ENCODE data around the gene ANKRD55.
A peak's percentile ranks its signal among the peaks of the same experiment; 100 is the strongest.
"Not testable (repeated sequence)": the region's sequence is repeated elsewhere in the genome, so short reads cannot be mapped to it uniquely, and the experiment has no call there.

Gene ANKRD55

GRCh38 chr5:56102889-56103288 lies 130.2 kb downstream of the ANKRD55 start:
- no peak for DNase-seq (ENCODE audit: low read depth in 2 of 2)

DNA sequence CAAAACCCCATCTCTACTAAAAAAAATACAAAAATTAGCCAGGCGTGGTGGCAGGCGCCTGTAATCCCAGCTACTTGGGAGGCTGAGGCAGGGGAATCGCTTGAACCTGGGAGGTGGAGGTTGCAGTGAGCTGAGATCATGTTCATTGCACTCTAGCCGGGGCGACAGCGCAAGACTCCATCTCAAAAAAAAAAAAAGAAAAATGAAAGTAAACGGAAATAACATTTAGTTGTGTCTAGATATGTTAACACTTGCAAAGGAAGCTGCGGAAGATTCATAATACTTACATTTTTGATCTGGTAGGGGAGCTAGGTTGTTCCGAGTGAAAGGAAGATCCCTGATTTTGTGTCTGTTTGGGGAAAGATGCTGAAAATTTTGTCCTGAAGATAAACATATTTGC lies 130.9 kb downstream of the ANKRD55 start:
- not testable (repeated sequence) for DNase-seq (ENCODE audit: low read depth in 2 of 2)

DNA sequence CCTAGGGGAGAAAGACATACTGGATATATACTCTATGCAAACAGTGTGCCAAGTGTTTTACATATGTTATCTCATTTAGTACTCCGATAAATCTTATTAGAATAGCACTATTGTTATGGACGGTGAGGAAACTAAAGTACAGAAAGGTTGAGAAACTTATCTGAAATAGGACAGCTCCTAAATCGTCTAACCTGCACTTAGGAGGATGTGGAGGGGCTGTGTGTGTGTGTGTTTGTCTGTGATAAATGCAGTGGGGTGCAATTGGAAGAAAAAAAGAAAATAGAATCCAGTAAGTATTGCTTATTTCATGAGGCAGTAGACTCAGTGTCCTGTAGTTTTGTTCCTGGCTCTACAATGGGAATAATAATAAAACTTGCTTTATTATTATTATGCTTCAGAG lies 131.9 kb downstream of the ANKRD55 start:
- no peak for DNase-seq (ENCODE audit: low read depth in 2 of 2)

DNA sequence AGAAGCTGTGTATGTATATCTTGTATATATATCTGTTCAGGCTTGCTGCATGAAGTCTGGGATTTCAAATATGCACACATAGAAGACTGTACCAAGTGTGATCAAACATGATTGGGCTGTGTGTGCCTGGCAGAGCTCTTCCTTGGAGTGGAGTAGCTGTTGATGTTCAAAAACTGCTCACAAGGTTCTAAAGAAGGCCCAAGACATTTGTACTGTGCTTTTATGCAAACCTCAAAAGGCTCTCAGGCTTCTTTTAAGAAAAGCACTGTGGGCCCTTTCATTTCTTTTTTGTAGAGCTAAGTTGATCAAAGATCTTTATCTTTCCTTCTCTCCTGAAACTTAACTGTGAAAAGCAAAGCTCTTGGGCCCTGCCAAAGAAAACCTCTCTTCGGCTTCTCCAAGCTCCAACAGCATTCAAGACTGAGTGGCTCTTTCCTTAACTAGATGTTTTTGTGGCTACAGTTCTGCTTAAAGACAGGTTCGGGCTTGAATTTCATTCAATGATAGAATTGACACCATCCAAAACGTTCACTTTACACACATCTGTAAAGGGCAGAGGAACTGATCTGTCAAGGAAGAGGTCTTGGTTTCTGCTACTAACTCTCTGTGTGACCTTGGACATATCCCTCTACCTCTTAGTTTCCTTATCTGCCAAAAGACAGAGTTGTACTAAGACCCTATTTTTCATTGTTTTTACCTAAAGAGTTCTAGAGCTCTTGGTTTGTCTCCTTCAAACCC lies 132.5 kb downstream of the ANKRD55 start:
- DNase-seq (ENCODE audit: low read depth in 2 of 2), result no peak

- DNase-seq (ENCODE audit: low read depth in 2 of 2), result peak; percentile 93 to 94
Observed at GRCh38 chr5:56099346-56099745, 133.8 kb downstream of the ANKRD55 start.

DNA sequence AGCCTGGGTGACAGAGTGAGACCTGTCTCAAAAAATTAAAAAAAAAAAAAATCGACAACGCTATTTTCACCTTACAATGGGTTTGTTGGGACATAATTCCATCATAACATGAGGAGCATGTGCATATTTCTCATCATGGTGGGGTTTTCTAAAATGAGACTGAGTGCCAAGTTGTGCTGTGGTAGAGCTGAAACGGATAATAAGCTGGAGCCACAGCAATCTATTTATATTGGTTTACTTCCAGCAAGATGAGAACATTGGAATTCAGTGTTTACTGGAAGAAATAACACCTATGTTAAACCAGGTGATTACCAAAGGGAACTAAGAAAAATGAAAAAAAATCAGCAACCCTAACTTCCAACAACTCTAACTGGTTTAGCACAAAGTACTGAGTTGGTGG lies 136.1 kb downstream of the ANKRD55 start:
- no peak for DNase-seq (ENCODE audit: low read depth in 2 of 2)

DNA sequence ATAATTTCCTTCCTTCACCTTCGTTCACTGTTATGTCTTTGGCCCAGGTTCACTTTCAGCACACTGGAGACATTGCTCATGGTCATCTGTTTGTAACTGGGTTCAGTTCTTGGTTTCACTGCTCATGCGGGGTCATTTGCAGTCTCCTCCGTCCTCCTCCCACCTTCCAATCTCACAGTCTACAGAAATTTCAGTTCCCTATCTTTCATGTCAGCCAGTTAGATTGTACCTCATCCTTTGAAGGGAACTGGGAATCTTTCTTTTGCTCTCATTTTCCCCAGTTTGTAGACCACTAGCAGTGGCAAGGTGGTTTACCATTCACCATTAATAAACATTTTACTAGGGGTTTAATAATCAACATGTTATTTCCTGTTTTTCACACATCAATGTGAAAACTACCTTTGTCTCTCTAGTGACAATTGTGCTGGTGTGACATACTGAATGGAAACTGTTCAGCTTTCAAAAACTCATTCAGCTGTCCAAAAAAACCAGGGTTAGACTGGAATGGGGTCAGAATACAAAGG lies 137.5 kb downstream of the ANKRD55 start:
- no peak for DNase-seq (ENCODE audit: low read depth in 2 of 2)

DNA sequence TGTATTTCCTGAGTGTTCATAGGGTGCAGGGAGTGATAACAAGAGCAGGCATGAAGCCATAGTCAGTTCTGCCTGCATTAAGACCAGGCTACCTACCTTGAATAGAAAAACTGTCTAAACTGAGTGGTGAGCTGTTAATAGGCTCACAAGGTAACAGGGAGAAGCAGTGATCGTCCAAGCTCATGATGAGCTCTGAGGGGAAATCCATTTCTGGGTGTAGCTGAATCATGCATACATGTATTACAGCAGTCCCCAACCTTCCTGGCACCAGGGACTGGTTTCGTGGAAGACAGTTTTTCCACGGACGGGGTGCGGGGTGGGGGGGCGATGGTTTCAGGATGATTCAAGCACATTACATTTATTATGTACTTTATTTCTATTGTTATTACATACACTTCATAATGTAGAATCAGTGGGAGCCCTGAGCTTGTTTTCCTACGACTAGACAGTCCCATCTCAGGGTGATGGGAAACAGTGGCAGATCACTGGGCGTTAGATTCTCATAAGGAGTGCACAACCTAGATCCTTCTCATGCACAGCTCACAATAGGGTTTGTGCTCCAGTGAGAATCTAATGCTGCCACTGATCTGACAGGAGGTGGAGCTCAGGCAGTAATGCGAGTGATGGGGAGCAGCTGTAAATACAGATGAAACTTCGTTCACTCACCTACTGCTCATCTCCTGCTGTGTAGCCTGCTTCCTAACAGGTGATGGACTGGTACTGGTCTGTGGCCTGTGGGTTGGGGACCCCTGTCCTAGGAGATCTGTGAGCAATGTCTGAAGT lies 138.4 kb downstream of the ANKRD55 start:
- no peak for DNase-seq (ENCODE audit: low read depth in 2 of 2)

DNA sequence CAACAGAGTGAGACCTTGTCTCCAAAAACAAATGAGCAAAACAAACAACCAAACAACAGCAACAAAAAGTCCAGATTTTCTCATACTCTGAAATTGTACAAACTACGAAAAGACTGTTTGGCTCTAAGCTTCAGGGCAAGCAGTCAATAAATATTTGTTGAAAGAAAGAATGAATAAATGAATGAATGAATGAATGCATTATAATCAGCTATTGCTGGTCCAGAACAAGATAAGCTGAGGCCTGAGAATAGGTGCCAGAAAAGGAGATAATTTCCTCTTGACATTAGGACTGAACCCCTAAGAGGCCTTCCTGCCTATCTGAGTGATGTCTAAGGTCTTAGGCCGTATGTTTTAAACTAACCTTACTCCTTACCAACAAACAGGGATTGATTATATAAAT lies 139.2 kb downstream of the ANKRD55 start:
- DNase-seq (ENCODE audit: low read depth in 2 of 2), result no peak

DNA sequence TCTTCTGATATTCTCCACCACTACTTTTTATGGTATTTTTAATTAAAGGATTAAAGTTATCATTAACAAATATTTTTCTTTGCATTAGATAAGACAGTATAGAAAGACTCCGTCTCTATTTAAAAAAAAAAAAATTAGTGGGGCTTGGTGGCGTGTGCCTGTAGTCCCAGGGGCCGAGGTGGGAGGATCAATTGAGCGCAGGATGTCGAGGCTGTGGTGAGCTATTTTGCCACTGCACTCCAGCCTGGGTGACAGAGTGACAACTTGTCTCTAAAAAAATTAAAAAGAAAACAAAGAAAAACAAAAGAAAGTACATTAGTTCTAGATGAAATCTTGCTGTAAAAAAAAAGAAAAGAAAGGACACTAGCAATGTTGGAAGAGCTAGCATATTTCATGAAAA lies 141.0 kb downstream of the ANKRD55 start:
- no peak for DNase-seq (ENCODE audit: low read depth in 2 of 2)

DNA sequence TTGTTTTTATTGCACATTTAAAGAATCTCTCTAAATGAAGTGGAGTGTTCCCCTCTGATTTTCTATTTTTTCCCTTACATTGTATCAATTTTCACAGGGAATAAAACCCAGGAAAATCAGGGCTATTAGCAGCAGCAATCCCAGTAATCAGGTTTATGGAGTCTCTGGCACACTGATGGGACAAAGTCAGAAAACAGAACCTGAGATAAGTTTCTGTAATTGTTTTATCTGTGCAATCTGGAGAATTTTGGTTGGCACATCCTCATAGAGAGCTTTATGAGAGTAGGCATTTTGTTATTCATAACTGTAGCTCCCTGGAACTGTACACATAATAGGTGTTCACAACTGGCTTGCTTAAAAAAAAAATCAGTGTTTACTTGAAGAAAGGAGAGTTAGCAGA lies 141.5 kb downstream of the ANKRD55 start:
- no peak for DNase-seq (ENCODE audit: low read depth in 2 of 2)

GRCh38 chr5:56090793-56091460 lies 142.2 kb downstream of the ANKRD55 start:
- DNase-seq (ENCODE audit: low read depth in 2 of 2), result no peak

DNA sequence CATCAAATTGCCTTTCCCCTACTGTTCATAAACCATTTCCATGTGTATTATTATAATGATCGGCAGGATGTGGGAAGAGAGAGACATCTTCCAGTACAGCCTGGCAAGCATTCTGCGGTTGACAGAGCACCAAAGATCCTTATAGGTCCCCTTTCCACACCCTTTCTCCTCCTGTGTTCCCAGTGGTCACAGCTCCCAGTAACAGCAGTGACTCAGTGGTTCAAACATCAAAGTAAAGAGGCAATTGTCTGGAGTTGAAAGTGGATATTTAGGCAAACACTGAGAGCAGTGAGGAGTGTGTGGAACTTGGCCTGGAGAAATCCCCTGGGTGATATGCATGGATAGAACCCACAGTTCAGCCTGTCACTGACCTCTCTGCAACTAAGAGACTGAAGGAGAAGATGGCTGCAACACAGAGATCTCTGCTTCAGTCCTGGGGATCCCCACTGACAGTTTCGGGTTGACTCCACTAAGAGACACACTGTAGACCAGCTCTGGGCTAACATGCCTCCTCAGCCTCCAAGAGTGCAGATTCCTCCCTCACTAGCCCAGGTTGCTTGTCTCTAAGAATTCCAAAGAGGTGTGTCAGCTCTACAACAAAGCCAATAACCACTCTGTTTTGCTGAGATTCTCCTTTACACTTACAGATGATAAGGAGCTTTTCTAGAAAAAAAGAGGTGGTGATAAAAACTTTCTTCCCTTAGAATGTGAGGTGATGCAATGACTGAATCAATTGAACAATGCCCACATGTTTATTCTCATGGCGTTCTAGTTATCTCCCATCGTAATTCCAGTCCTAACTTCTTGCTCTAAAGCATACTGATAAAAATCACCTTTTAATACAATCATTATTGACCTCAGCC lies 143.9 kb downstream of the ANKRD55 start:
- peak; percentile 69 to 73 for DNase-seq (ENCODE audit: low read depth in 2 of 2)

GRCh38 chr5:56088431-56088949 lies 144.6 kb downstream of the ANKRD55 start:
- no peak for DNase-seq (ENCODE audit: low read depth in 2 of 2)

- no peak for DNase-seq (ENCODE audit: low read depth in 2 of 2)
Observed at GRCh38 chr5:56085193-56085592, 147.9 kb downstream of the ANKRD55 start.

GRCh38 chr5:56083286-56083854 lies 149.8 kb downstream of the ANKRD55 start:
- no peak for DNase-seq (ENCODE audit: low read depth in 2 of 2)

GRCh38 chr5:56081053-56081642 lies 152.0 kb downstream of the ANKRD55 start:
- not testable (repeated sequence) for DNase-seq (ENCODE audit: low read depth in 2 of 2)

DNA sequence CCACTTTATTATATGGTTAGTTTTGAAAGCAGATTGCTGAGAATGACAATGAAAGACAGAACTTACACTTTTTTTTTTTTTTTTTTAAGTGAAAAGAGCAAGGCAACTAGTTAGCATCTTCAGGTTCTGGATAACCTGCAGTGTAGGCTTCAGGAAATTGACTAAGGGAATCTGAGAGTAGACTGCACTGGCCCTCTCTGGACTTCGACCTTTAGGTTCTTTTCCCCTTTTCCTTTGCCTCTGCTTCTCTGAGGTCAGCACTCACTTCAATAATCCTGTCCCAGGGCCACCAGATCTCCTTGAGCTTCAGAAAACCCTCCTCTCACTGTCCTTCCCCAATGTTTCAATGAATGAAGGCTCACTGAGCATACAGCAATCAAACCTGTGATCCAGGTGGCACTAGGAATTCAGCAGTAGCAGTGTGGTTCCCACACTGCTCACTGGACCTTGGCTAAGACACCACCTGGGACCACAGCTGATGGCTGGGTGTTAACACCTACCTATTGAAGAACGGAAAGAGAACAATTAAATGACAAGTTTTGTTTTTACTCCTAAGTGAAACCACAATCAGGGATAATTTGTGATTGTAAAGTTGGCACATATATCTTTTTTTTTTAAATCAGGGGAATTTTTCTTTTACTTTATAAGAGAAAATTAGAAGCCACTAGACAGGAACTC lies 152.6 kb downstream of the ANKRD55 start:
- DNase-seq (ENCODE audit: low read depth in 2 of 2), result no peak

GRCh38 chr5:56079157-56079500 lies 154.0 kb downstream of the ANKRD55 start:
- not testable (repeated sequence) for DNase-seq (ENCODE audit: low read depth in 2 of 2)

Measured in fibroblast of skin of left biceps (primary cell).